ENCODE results near the gene MED4. TPM values are rescaled to one million over a fixed set of nuclear protein-coding genes. Genes with fewer than 3 reads are reported as not detected.

MED4 gene
- total RNA-seq, 2 experiments from 2014 or later = 48.9 to 56.1 TPM

DNA sequence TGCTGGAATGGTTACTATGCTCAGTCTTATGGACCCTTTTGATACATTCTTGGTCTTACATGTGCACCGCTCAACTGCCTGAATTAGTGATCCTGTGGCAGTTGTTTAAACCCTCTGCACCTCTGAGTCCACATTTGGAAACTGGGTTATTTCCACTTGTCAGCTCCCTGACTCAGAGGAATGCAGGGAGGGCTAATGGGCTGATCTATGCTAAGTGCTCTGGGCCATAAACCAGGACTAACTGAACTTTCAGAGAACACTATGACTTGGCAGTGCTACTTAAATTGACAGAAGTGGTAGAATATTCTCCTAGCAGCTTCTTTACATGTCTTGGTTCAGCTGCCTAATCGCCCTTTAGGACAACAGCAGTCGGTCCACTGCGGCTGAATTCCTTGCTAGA lies 26.8 kb upstream of the MED4 start:
- H3K9me3 Mint-ChIP-seq = no peaks in the 10 kb centered on the region
- TF ChIP-seq CTCF (IDR thresholded peaks at IDR 0.05) = no peak
- Histone ChIP-seq H3K4me1 (ENCODE audit: insufficient read depth, low read length) (no peaks in the 10 kb centered on the region), H3K9me3 (ENCODE audit: control insufficient read depth in 1 of 2, insufficient read depth in 1 of 2, low read length in 2 of 2) (no peaks in the 10 kb centered on the region), H3K4me3 (ENCODE audit: low read length) (no peak overlapping the region), H3K36me3 (ENCODE audit: insufficient read depth, low read length) (no peaks in the 10 kb centered on the region), H3K27ac (ENCODE audit: low read depth in 1 of 2, low read length in 2 of 2) (no peak overlapping the region), H3K27me3 (ENCODE audit: control insufficient read depth in 1 of 2, insufficient read depth in 2 of 2, low read length in 2 of 2) (no peaks in the 10 kb centered on the region)
- H3K27me3 Mint-ChIP-seq = peaks cover 8% of the 10 kb centered on the region
- ChIA-PET POLR2A (no interaction called here), CTCF (no interaction called here)
- peaks cover 2% of the 10 kb centered on the region for H3K4me1 Mint-ChIP-seq (ENCODE audit: low read depth)
- intact Hi-C loops (cut with DNase I, micrococcal nuclease) = loop anchor here in 1 of 2 experiments (10.0 kb wide), 1 partner anchor 653 kb away; no protein-coding TSS in a partner anchor
- H3K4me3 Mint-ChIP-seq = no peak overlapping the region
- ATAC-seq (ENCODE audit: poor library complexity) = no peak
- no peak overlapping the region for H3K27ac Mint-ChIP-seq
- no peaks in the 10 kb centered on the region for H3K36me3 Mint-ChIP-seq (ENCODE audit: low read depth)
- DNase-seq = no peak

DNA sequence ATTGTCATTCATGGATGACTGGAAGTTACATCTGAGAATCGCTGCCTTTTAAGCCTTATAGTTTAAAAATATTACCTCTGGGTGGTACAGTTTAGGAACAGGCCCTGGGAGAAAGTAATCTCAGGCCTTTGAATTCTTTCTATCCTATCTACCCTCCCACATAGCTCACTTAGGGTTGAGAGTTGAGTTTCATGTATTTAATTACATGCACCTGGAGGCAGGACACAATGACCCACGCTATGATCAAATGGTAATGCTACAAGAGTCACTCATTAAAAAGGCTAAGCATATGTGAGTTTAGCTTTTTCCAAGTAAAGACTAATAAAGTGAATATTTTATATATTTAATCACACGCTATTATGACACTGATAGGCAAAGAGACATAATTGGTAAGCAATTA lies 25.3 kb upstream of the MED4 start:
- ChIA-PET CTCF (interaction anchor here (1.4 kb wide), 1 partner anchor 15 kb away, joined by 3 read pairs; no protein-coding TSS in a partner anchor), POLR2A (interaction anchor here (1.0 kb wide), 1 partner anchor 145 kb away, joined by 3 read pairs; no protein-coding TSS in a partner anchor)
- intact Hi-C loops (cut with DNase I, micrococcal nuclease) = loop anchor here in 1 of 2 experiments (10.0 kb wide), 1 partner anchor 655 kb away; no protein-coding TSS in a partner anchor
- Mint-ChIP-seq H3K27me3 (peaks cover 8% of the 10 kb centered on the region), H3K9me3 (no peaks in the 10 kb centered on the region), H3K4me1 (ENCODE audit: low read depth) (no peaks in the 10 kb centered on the region), H3K4me3 (no peak overlapping the region), H3K36me3 (ENCODE audit: low read depth) (no peaks in the 10 kb centered on the region), H3K27ac (no peak overlapping the region)
- Histone ChIP-seq H3K4me3 (ENCODE audit: low read length) (no peak overlapping the region), H3K27ac (ENCODE audit: low read depth in 1 of 2, low read length in 2 of 2) (no peak overlapping the region), H3K36me3 (ENCODE audit: insufficient read depth, low read length) (no peaks in the 10 kb centered on the region), H3K9me3 (ENCODE audit: control insufficient read depth in 1 of 2, insufficient read depth in 1 of 2, low read length in 2 of 2) (no peaks in the 10 kb centered on the region), H3K27me3 (ENCODE audit: control insufficient read depth in 1 of 2, insufficient read depth in 2 of 2, low read length in 2 of 2) (no peaks in the 10 kb centered on the region), H3K4me1 (ENCODE audit: insufficient read depth, low read length) (no peaks in the 10 kb centered on the region)
- no peak for TF ChIP-seq CTCF (IDR thresholded peaks at IDR 0.05)
- ATAC-seq (ENCODE audit: poor library complexity) (no peak), DNase-seq (no peak)

- Histone ChIP-seq H3K36me3 (ENCODE audit: insufficient read depth, low read length) (no peaks in the 10 kb centered on the region), H3K4me1 (ENCODE audit: insufficient read depth, low read length) (no peaks in the 10 kb centered on the region), H3K27ac (ENCODE audit: low read depth in 1 of 2, low read length in 2 of 2) (no peak overlapping the region), H3K9me3 (ENCODE audit: control insufficient read depth in 1 of 2, insufficient read depth in 1 of 2, low read length in 2 of 2) (no peaks in the 10 kb centered on the region), H3K27me3 (ENCODE audit: control insufficient read depth in 1 of 2, insufficient read depth in 2 of 2, low read length in 2 of 2) (no peaks in the 10 kb centered on the region), H3K4me3 (ENCODE audit: low read length) (no peak overlapping the region)
- POLR2A ChIA-PET = interaction anchor here (0.7 kb wide), 1 partner anchor 11 kb away, joined by 3 read pairs; no protein-coding TSS in a partner anchor
- CTCF ChIA-PET = no interaction called here
- Mint-ChIP-seq H3K9me3 (no peaks in the 10 kb centered on the region), H3K27ac (no peak overlapping the region), H3K27me3 (peaks cover 13% of the 10 kb centered on the region), H3K4me3 (no peak overlapping the region), H3K4me1 (ENCODE audit: low read depth) (no peaks in the 10 kb centered on the region), H3K36me3 (ENCODE audit: low read depth) (no peaks in the 10 kb centered on the region)
- ATAC-seq (ENCODE audit: poor library complexity) (no peak), DNase-seq (no peak)
- no peak for TF ChIP-seq CTCF (IDR thresholded peaks at IDR 0.05)
- intact Hi-C loops (cut with DNase I, micrococcal nuclease) = no loop called here
Observed at GRCh38 chr13:48118030-48118429, 23.1 kb upstream of the MED4 start.
